ENCODE measurements around the gene FKBP7. TPM values are rescaled to one million over a fixed set of nuclear protein-coding genes. Genes with fewer than 3 reads are reported as not detected.

FKBP7 gene
- total and polyA plus RNA-seq, 2 of the 13 experiments (the other 11 are each of a cell fraction or from before 2014, with no cell fraction given), result 12.4 to 14.8 TPM

GRCh38 chr2:178480227-178481181 is 2.1 kb upstream of the FKBP7 start, which contains the start of gene PLEKHA3 (continued):
- TF ChIP-seq SATB2 (CRISPR knock-in tag; IDR thresholded peaks at IDR 0.05), result peak; percentile 50; the same call in 1 of the 2 replicates
- TF ChIP-seq CSRNP2 (CRISPR knock-in tag; conservative IDR thresholded peaks at IDR 0.05; ENCODE audit: low read depth), result no peak
- 0 out of 2 replicates have a peak, but pooled peaks have one; percentile 28 for TF ChIP-seq ZNF546 (CRISPR knock-in tag; conservative IDR thresholded peaks at IDR 0.05)
- TF ChIP-seq CEBPB (IDR thresholded peaks at IDR 0.05; ENCODE audit: borderline replicate concordance, low read depth, low read length), result no peak
- no peak for TF ChIP-seq CBX5 (CRISPR knock-in tag; IDR thresholded peaks at IDR 0.05; ENCODE audit: borderline replicate concordance)
- TF ChIP-seq ZNF124 (CRISPR knock-in tag; IDR thresholded peaks at IDR 0.05), result no peak
- TF ChIP-seq ZFP1 (CRISPR knock-in tag; IDR thresholded peaks at IDR 0.05), result no peak
- TF ChIP-seq MED8 (CRISPR knock-in tag; IDR thresholded peaks at IDR 0.05; ENCODE audit: insufficient replicate concordance), result peak; percentile 54
- TF ChIP-seq ASH2L (IDR thresholded peaks at IDR 0.05; ENCODE audit: insufficient read length, low read depth, low read length), result peak; percentile 79
- TF ChIP-seq ZNF589 (CRISPR knock-in tag; conservative IDR thresholded peaks at IDR 0.05), result no peak; the same call in 1 of the 2 replicates
- TF ChIP-seq CCDC6 (CRISPR knock-in tag; IDR thresholded peaks at IDR 0.05), result peak; percentile 88
- TF ChIP-seq ETS1 (CRISPR knock-in tag; IDR thresholded peaks at IDR 0.05), result 0 out of 2 replicates have a peak, but pooled peaks have one; percentile 38
- TF ChIP-seq GATAD1 (CRISPR knock-in tag; IDR thresholded peaks at IDR 0.05), result peak; percentile 64; the same call in 1 of the 2 replicates
- peak; percentile 40; the same call in 1 of the 2 replicates for TF ChIP-seq IRF2 (CRISPR knock-in tag; IDR thresholded peaks at IDR 0.05)
- TF ChIP-seq ZFP41 (CRISPR knock-in tag; IDR thresholded peaks at IDR 0.05; ENCODE audit: borderline replicate concordance), result 0 out of 2 replicates have a peak, but pooled peaks have one; percentile 26
- TF ChIP-seq YEATS4 (CRISPR knock-in tag; IDR thresholded peaks at IDR 0.05; ENCODE audit: borderline replicate concordance), result peak; percentile 71
- no peak for TF ChIP-seq NR2F6 (IDR thresholded peaks at IDR 0.05)
- 0 out of 2 replicates have a peak, but pooled peaks have one; percentile 8 for TF ChIP-seq NR2F6 (CRISPR knock-in tag; IDR thresholded peaks at IDR 0.05)
- peak; percentile 96 for TF ChIP-seq ZFX (CRISPR knock-in tag; IDR thresholded peaks at IDR 0.05; ENCODE audit: low read depth)
- TF ChIP-seq TBX2 (CRISPR knock-in tag; IDR thresholded peaks at IDR 0.05; ENCODE audit: borderline replicate concordance), result peak; percentile 62; the same call in 1 of the 2 replicates
- TF ChIP-seq BRD4 (CRISPR knock-in tag; IDR thresholded peaks at IDR 0.05), result peak; percentile 77; the same call in 1 of the 2 replicates
- TF ChIP-seq ZBTB10 (CRISPR knock-in tag; IDR thresholded peaks at IDR 0.05; ENCODE audit: borderline replicate concordance), result 0 out of 2 replicates have a peak, but pooled peaks have one; percentile 44
- TF ChIP-seq HHEX (CRISPR knock-in tag; IDR thresholded peaks at IDR 0.05), result no peak
- TF ChIP-seq ZNF597 (CRISPR knock-in tag; IDR thresholded peaks at IDR 0.05), result no peak
